Neural cell (in vitro differentiated cells): ENCODE results near the gene MAGI2.

Experiments
- EP300 ChIP-seq: fragments of 450-650 bp; conservative IDR thresholded peaks from 2 replicates; pipeline ENCODE4 v1.6.1; 2014; ENCODE audit warnings: antibody characterized with exemption, mild to moderate bottlenecking, moderate library complexity; ENCODE audit not compliant: poor library complexity, severe bottlenecking
- EZH2 ChIP-seq: fragments of 200-600, 300-800 bp; shearing (Covaris generic), sonication (generic); IDR thresholded peaks from 2 replicates; pipeline ENCODE4 v1.6.1; 2014; ENCODE audit warnings: antibody characterized with exemption, low read length, borderline replicate concordance, mild to moderate bottlenecking; ENCODE audit not compliant: insufficient read depth, poor library complexity, severe bottlenecking
- MXI1 ChIP-seq: fragments of 450-650 bp; conservative IDR thresholded peaks from 2 replicates; pipeline ENCODE4 v1.6.1; 2014; ENCODE audit warnings: antibody characterized with exemption, mild to moderate bottlenecking; ENCODE audit not compliant: poor library complexity, severe bottlenecking
- POLR2AphosphoS5 ChIP-seq: IDR thresholded peaks from 2 replicates; pipeline ENCODE4 v1.6.1; 2012
- RAD21 ChIP-seq: fragments of 450-650 bp; conservative IDR thresholded peaks from 2 replicates; pipeline ENCODE4 v1.6.1; 2014; ENCODE audit warnings: antibody characterized with exemption, mild to moderate bottlenecking, moderate library complexity
- SMC3 ChIP-seq: fragments of 450-650 bp; conservative IDR thresholded peaks from 2 replicates; pipeline ENCODE4 v1.6.1; 2014; ENCODE audit warnings: antibody characterized with exemption, mild to moderate bottlenecking, moderate library complexity; ENCODE audit not compliant: poor library complexity
- TAF1 ChIP-seq: IDR thresholded peaks from 2 replicates; pipeline ENCODE4 v1.6.1; 2012; ENCODE audit warnings: low read depth
- TF ChIP-seq, protein P1 (sequence below): fragments of 450-650 bp; IDR thresholded peaks from 2 replicates; pipeline ENCODE4 v1.5.1; 2014; ENCODE audit warnings: antibody characterized with exemption, mild to moderate bottlenecking, moderate library complexity; ENCODE audit not compliant: poor library complexity, severe bottlenecking
- TF ChIP-seq, protein P2 (sequence below): IDR thresholded peaks from 2 replicates; pipeline ENCODE4 v1.6.1; 2012; ENCODE audit warnings: borderline replicate concordance

DNA sequence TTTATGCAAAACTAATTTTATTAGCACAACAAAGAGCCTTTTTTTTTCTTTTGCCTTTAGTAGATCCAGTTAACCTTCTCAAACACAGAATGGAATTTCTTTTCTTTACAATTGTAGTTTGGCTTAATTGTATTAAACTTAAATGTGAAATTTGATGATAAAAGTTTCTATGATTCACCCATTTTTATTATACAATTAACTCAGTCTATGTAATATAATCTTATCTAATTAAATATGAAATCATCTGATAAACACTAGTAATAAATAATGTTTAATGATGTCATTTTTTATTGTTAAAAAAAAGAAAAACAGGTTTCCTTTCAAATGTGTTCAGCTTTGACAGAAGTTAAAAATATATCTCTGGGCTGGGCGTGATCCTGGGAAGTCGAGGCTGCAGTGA, 1095.8 kb downstream of the MAGI2 start:
- no peak for TF ChIP-seq MXI1
- TF ChIP-seq, protein P1, sequence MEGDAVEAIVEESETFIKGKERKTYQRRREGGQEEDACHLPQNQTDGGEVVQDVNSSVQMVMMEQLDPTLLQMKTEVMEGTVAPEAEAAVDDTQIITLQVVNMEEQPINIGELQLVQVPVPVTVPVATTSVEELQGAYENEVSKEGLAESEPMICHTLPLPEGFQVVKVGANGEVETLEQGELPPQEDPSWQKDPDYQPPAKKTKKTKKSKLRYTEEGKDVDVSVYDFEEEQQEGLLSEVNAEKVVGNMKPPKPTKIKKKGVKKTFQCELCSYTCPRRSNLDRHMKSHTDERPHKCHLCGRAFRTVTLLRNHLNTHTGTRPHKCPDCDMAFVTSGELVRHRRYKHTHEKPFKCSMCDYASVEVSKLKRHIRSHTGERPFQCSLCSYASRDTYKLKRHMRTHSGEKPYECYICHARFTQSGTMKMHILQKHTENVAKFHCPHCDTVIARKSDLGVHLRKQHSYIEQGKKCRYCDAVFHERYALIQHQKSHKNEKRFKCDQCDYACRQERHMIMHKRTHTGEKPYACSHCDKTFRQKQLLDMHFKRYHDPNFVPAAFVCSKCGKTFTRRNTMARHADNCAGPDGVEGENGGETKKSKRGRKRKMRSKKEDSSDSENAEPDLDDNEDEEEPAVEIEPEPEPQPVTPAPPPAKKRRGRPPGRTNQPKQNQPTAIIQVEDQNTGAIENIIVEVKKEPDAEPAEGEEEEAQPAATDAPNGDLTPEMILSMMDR: no peak
- TF ChIP-seq, protein P2, sequence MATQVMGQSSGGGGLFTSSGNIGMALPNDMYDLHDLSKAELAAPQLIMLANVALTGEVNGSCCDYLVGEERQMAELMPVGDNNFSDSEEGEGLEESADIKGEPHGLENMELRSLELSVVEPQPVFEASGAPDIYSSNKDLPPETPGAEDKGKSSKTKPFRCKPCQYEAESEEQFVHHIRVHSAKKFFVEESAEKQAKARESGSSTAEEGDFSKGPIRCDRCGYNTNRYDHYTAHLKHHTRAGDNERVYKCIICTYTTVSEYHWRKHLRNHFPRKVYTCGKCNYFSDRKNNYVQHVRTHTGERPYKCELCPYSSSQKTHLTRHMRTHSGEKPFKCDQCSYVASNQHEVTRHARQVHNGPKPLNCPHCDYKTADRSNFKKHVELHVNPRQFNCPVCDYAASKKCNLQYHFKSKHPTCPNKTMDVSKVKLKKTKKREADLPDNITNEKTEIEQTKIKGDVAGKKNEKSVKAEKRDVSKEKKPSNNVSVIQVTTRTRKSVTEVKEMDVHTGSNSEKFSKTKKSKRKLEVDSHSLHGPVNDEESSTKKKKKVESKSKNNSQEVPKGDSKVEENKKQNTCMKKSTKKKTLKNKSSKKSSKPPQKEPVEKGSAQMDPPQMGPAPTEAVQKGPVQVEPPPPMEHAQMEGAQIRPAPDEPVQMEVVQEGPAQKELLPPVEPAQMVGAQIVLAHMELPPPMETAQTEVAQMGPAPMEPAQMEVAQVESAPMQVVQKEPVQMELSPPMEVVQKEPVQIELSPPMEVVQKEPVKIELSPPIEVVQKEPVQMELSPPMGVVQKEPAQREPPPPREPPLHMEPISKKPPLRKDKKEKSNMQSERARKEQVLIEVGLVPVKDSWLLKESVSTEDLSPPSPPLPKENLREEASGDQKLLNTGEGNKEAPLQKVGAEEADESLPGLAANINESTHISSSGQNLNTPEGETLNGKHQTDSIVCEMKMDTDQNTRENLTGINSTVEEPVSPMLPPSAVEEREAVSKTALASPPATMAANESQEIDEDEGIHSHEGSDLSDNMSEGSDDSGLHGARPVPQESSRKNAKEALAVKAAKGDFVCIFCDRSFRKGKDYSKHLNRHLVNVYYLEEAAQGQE: no peak
- TF ChIP-seq EZH2: no peak
- TF ChIP-seq EP300: no peak
- no peak for TF ChIP-seq RAD21
- TF ChIP-seq POLR2AphosphoS5: no peak
- TF ChIP-seq SMC3: no peak
- no peak for TF ChIP-seq TAF1
